BJ (cell line): Measurements from ENCODE around the gene PRCC. TPM values are rescaled to one million over a fixed set of nuclear protein-coding genes. Genes with fewer than 3 reads are reported as not detected.

Experiments
- CTCF ChIA-PET: fragments of 350-600 bp; formaldehyde crosslinking; extraction: SDS; loops from one replicate; lab custom pipeline; 2021; ENCODE audit warnings: antibody characterized with exemption, inconsistent platforms; lab: Yijun Ruan, JAX
- POLR2A ChIA-PET: fragments of 300-600 bp; sonication (Branson Sonifier 250); formaldehyde crosslinking; extraction: SDS; loops from one replicate; lab custom pipeline; 2021; ENCODE audit warnings: antibody characterized with exemption; lab: Charles Lee
- DNase-seq: peaks from one replicate; pipeline ENCODE4 v3.0.0-alpha.2; 2011; ENCODE audit warnings: low read depth
- H3K27me3 ChIP-seq: 2 replicates; pipeline ENCODE4 v1.6.0; 2011; ENCODE audit warnings: low read length; ENCODE audit not compliant: control insufficient read depth, insufficient read depth
- H3K36me3 ChIP-seq: 2 replicates; pipeline ENCODE4 v1.5.1; 2011; ENCODE audit warnings: low read length; ENCODE audit not compliant: control insufficient read depth, insufficient read depth
- H3K4me3 ChIP-seq: 2 replicates; pipeline ENCODE4 v1.5.1; 2011; ENCODE audit warnings: low read depth, mild to moderate bottlenecking, control low read depth, low read length
- CTCF ChIP-seq: IDR thresholded peaks from 2 replicates; pipeline ENCODE4 v1.5.1; 2011; ENCODE audit warnings: low read depth, mild to moderate bottlenecking, control low read depth, inconsistent platforms, low read length, moderate library complexity; ENCODE audit not compliant: insufficient read depth
- polyA plus RNA-seq: library from polyadenylated mRNA; depleted of rRNA; stranded (reverse); fragments of >200 nt; gene quantifications from 2 replicates; pipeline ENCODE4 v1.2.3, GENCODE V29; 2011; rRNA removed

The PRCC gene
- polyA plus RNA-seq, 1 experiment = 93.6 TPM

GRCh38 chr1:156848461-156849150 lies 81.3 kb downstream of the PRCC start:
- POLR2A ChIA-PET = no interaction called here
- TF ChIP-seq CTCF = no peak
- Histone ChIP-seq H3K27me3 (peaks cover 54% of the 10 kb centered on the region), H3K4me3 (no peak overlapping the region), H3K36me3 (no peaks in the 10 kb centered on the region)
- DNase-seq = no peak
- CTCF ChIA-PET = interaction anchor here (1.3 to 5.0 kb wide), 4 partner anchors 11 to 122 kb away, joined by 4 to 43 read pairs (median 22); partner anchors contain the start of genes METTL25B and NTRK1

- Histone ChIP-seq H3K27me3 (peaks cover 55% of the 10 kb centered on the region), H3K4me3 (no peak overlapping the region), H3K36me3 (no peaks in the 10 kb centered on the region)
- CTCF ChIA-PET = interaction anchor here (1.0 to 5.0 kb wide), 4 partner anchors 9 to 225 kb away, joined by 3 to 43 read pairs (median 14); partner anchors contain the start of gene NTRK1
- POLR2A ChIA-PET = no interaction called here
- DNase-seq = no peak
- no peak for TF ChIP-seq CTCF
Observed at GRCh38 chr1:156849151-156849496, 81.8 kb downstream of the PRCC start.

Other genes starting within 250 kb of the PRCC start
- 16.9 and 28.1 TPM in 2 replicates for gene IQGAP3, start 195.0 kb upstream of the PRCC start, polyA plus RNA-seq
- not detected in 2 replicates for gene TTC24, start 187.8 kb upstream of the PRCC start, polyA plus RNA-seq
- gene NAXE, start 175.8 kb upstream of the PRCC start, polyA plus RNA-seq = 37.8 and 63.3 TPM in 2 replicates
- 21.2 and 23.9 TPM in 2 replicates for gene GPATCH4, start 166.1 kb upstream of the PRCC start, polyA plus RNA-seq
- not detected in 2 replicates for gene HAPLN2, start 148.1 kb upstream of the PRCC start, polyA plus RNA-seq
- 0.02 TPM in 1 of 2 replicates, not detected in the other for gene BCAN, start 125.4 kb upstream of the PRCC start, polyA plus RNA-seq
- gene NES, start 90.1 kb upstream of the PRCC start, polyA plus RNA-seq = 15.0 and 17.5 TPM in 2 replicates
- 52.8 and 75.9 TPM in 2 replicates for gene CRABP2, start 62.0 kb upstream of the PRCC start, polyA plus RNA-seq
- 9.5 and 14.6 TPM in 2 replicates for gene METTL25B, start 39.1 kb upstream of the PRCC start, polyA plus RNA-seq
- 30.6 and 36.6 TPM in 2 replicates for gene ISG20L2, start 38.8 kb upstream of the PRCC start, polyA plus RNA-seq
- gene MRPL24, start 26.4 kb upstream of the PRCC start, polyA plus RNA-seq = 104 and 120 TPM in 2 replicates
- 179 and 180 TPM in 2 replicates for gene HDGF, start 15.9 kb upstream of the PRCC start, polyA plus RNA-seq
- gene SH2D2A, start 49.3 kb downstream of the PRCC start, polyA plus RNA-seq = 0.17 TPM in 1 of 2 replicates, not detected in the other
- not detected in 2 replicates for gene INSRR, start 91.6 kb downstream of the PRCC start, polyA plus RNA-seq
- 0.02 TPM in 1 of 2 replicates, not detected in the other for gene NTRK1, start 93.3 kb downstream of the PRCC start, polyA plus RNA-seq
- 25.0 and 50.4 TPM in 2 replicates for gene PEAR1, start 126.2 kb downstream of the PRCC start, polyA plus RNA-seq
- gene LRRC71, start 153.1 kb downstream of the PRCC start, polyA plus RNA-seq = 0.75 and 1.2 TPM in 2 replicates